HuH-7 (cell line): Measurements from ENCODE around the gene SMIM33.
"Not testable (repeated sequence)": the region's sequence is repeated elsewhere in the genome, so short reads cannot be mapped to it uniquely, and the experiment has no call there.

Experiments
- DNase-seq: peaks from one replicate; pipeline ENCODE4 v3.0.0; 2011; ENCODE audit warnings: low spot score

The SMIM33 gene

DNA sequence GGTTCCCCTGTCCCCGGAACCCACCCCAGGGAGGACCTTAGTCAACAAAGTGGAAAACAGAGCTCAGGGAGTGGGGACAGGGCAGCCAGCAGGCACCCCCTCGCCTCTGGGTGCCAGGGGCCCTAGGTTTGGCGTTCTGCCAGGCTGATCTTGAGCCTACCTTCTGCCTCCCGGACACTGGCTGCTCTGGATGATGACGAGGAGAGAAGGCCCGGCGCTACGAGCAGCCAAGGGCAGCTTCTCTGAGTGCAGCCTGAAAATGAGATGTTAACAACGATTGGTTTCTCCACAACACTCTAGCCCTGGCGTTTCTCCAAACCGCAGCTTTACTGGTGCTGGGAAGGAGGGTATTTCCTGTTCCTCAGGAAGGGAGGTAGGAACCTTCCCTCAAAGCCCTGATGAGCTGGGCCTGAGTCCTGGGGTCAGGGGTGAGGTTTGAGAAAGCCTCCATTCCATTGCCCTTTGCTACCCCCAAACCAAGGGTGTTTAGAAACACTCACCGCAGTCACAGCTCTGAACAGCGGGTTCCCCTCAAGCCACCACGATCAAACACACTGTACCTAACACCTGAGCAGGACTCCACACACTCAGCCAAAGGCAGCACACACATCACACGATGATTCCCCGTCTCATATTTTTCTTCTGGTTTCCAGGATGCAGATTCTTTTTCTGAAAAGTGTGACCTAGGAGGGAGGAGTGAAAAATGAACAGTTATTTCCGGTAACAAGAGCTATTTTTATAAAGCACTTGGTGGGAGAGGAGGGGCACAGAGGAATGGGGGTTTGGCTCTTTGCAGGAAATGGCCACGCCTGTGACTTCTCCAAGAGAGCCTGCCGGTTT, 11.5 kb downstream of the SMIM33 start, which contains the start of gene STING1:
TSS of gene STING1 (minus strand) at position 709 of the 840 bp plus-strand sequence. CDS start 1,054 bp downstream, outside the sequence.
- DNase-seq: no peak

DNA sequence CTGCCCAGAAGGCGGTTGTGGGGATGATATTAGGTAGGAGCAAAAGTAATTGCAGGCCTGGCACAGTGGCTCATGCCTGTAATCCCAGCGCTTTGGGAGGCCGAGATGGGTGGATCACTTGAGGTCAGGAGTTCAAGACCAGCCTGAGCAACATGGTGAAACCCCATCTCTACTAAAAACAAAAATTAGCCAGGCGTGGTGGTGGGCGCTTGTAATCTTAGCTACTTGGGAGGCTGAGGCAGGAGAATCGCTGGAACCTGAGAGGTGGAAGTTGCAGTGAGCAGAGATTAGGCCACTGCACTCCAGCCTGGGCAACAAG, 12.0 kb downstream of the SMIM33 start:
- not testable (repeated sequence) for DNase-seq

- DNase-seq: no peak
Measured at GRCh38 chr5:139486201-139486600, 15.4 kb downstream of the SMIM33 start.

DNA sequence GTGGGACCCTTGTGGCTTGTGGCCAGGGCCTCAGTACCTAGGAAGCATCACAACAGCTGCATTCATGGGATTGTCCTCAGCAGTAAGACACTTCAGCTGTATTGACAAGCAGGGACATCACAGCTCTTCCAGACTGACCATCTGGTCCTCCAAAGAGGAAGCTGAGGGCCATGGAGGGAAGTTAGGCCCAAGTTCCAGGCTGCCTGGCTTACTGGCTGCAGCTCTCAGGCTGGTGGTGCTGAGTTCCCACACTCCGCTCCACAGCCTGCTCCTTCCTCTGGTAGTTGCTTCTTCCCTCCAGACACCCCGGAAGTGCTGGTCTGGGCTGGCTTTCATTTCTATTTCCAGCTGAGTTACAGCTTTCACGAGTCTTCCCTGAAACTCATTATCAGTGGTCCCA, 17.5 kb downstream of the SMIM33 start:
- DNase-seq: no peak

DNA sequence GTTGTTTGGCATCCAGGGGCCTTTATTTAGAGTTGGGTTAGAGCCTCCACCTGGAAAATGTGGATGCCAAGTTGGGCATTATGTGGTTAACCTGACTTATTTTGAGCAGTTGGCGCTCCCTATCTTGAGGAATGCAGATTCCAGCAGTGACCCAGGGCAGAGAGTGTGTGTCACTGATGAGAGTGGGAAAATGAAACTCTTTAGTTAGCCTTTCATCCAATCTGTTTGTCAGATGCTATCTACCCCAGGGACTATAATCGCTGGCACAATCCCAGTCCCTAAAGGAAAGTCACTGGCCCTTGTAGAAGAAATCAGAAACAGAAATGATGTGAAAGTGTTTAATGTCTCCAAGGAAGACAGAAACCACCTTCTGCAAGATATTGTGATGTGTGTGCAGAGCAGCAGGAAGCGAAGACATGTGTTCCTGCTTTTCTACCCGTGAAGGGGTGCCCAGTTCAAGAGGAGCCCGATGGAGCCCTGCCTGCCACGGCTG, 21.9 kb downstream of the SMIM33 start:
- DNase-seq: no peak

- no peak for DNase-seq
Measured at GRCh38 chr5:139494256-139494655, 23.5 kb downstream of the SMIM33 start.

DNA sequence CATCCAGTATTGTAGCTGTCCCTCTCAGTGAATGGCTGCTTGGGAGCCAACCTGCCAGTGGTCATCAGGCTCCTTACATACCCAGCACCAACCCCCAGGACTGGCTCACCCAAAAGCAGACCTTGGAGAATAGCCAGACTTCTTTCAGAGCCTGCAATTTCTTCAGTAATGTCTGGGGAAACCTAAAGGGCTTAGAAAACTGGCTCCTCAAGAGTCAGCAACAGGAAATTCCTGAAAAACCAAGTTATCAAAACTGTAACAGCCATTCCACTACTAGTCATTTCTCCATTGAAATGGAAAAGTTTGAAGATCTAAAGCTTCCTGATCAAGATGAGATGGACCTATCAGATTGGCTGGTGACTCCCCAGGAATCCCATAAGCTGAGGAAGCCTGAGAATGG, 24.0 kb downstream of the SMIM33 start:
- no peak for DNase-seq

DNA sequence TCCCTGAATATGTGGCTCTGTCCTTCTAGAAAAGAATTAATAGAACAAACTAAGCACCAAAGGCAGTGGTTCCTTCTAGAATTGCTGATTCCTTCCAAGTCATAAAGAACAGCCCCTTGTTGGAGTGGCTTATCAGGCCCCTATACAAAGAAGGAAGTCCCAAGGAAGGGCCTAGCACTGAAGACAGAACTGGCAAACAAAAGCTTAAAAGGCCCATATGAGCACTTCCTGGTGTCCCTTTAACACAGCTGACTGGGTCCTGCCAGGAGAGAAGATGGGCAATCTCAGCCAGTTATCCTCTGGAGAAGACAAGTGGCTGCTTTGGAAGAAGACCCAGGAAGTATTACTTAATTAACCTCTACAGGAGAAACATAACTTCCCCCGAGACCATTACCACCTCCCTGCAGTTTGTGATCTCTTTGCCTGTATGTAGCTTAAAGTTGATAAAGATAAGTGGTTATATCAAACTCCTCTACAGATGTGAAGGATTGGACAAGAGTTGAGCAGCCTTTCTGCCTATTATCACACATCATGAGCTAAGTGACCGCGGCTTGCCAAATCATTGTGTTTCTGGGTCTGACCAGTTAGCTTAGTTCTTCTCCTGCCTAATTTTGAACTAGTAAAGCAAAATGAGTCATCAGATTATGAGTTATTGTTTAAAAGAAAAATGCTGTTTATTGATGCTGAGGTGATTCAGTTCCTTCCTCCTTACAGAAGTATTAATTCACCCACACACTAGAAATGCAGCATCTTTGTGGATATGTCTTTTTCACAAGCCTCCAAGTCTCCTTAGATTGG, 25.0 kb downstream of the SMIM33 start:
- no peak for DNase-seq

DNA sequence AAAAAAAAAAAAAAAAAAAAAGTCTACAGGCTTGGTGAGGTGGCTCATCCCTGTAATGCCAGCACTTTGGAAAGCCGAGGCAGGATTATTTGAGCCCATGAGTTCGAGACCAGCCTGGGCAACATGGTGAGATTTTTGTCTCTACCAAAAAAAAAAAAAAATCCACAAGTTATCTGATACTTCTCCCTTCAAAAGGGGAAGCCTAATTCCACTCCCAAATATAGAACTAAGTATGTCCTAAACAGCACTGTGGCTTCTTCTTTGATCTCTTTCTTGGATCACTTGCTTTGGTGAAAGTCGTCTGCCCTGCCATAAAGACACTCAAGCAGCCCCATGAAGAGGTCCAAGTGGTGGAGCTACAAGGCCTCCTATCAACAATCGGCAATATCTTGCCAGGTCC, 30.6 kb downstream of the SMIM33 start:
- no peak for DNase-seq

DNA sequence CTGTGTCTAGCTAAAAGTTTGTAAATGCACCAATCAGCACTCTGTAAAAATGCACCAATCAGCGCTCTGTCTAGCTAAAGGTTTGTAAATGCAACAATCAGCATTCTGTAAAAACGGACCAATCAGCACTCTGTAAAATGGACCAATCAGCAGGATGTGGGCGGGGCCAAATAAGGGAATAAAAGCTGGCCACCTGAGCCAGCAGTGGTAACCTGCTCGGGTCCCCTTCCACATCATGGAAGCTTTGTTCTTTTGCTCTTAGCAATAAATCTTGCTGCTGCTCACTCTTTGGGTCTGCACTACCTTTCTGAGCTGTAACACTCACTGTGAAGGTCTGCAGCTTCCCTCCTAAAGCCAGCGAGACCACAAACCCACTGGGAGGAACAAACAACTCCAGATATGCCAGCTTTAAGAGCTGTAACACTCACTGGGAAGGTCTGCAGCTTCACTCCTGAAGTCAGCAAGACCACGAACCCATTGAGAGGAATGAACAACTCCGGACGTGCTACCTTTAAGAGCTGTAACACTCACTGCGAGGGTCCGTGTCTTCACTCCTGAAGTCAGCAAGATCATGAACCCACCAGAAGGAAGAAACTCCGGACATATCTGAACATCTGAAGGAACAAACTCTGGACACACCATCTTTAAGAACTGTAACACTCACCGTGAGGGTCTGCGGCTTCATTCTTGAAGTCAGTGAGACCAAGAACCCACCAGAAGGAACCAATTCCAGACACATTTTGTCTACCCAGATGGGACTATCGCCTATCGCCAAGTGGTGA, 32.4 kb downstream of the SMIM33 start:
- not testable (repeated sequence) for DNase-seq

- DNase-seq: not testable (repeated sequence)
Measured at GRCh38 chr5:139503879-139504278, 33.1 kb downstream of the SMIM33 start.

- not testable (repeated sequence) for DNase-seq
Measured at GRCh38 chr5:139504722-139505121, 33.9 kb downstream of the SMIM33 start.

DNA sequence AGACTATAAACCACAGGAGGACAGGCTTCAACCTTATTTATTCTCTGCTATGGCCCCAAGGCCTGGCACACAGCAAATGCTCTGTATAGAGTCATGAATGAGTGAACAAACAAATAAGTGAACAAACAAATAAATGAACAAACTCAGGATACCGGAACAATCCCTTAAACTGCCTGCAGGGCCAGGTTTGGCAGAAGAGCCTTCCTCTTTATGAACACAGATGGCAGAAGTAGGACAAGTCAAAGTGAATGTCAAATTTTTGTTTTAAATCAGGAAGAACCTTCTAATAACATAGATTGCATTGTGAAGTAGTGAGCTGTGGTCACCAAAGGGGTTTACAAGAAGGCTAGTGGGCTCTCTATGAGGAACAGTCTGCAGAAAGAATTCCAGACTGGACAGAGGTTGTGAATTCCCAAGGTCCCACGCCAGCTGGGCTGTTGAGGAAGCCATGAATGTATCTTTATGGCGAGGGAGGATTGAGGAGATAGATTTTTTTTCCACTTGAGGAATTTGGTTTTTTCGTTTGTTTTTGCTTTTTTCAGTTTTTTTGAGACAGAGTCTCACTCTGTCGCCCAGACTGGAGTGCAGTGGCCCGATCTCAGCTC, 42.1 kb downstream of the SMIM33 start:
- DNase-seq: no peak

DNA sequence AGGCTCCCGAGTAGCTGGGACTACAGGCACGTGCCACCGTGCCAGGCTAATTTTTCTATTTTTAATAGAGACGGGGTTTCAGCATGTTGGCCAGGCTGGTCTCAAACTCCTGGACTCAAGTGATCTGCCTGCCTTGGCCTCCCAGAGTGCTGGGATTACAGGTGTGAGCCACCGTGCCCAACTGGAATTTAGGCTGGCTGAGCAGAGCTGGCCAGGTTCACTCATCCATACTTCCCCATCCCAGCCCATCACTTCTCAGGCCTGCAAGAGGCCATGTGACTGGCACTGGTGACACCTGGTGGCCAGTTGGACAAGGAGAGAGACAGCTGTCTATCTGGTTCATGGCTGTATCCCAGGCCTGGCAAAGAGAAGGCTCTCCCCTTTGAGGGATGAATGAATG, 42.6 kb downstream of the SMIM33 start:
- DNase-seq: peak; percentile 80

- no peak for DNase-seq
Measured at GRCh38 chr5:139513852-139514485, 43.2 kb downstream of the SMIM33 start.

DNA sequence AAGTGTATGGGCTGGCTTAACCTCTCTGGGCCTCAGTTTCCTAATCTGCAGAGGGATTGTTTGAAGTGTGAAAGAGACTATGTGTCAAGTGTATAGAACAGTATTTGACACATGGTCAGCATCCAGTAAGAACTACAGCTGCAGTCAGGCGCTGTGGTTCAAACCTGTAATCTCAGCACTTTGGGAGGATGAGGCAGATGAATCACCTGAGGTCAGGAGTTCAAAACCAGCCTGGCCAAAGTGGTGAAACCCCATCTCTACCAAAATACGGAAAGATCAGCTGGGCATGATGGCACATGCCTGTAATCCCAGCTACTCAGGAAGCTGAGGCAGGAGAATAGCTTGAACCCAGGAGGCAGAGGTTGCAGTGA, 43.7 kb downstream of the SMIM33 start:
- no peak for DNase-seq

GRCh38 chr5:139517683-139518564, 47.1 kb downstream of the SMIM33 start:
- peak; percentile 87 for DNase-seq
